HCEC 1CT (cell line): ENCODE measurements around the gene FHL2.

Experiments
- DNase-seq: peaks from one replicate; pipeline ENCODE4 v3.0.0-alpha.2; 2017

Gene FHL2

GRCh38 chr2:105397025-105397722 is 1.7 kb downstream of the FHL2 start:
- peak; percentile 42 for DNase-seq

GRCh38 chr2:105396254-105397024 is 2.4 kb downstream of the FHL2 start:
- DNase-seq: peak; percentile 98

- no peak for DNase-seq
Measured at GRCh38 chr2:105395691-105396090, 3.2 kb downstream of the FHL2 start.

- no peak for DNase-seq
Measured at GRCh38 chr2:105394951-105395611, 3.8 kb downstream of the FHL2 start.

GRCh38 chr2:105393373-105394055 is 5.3 kb downstream of the FHL2 start:
- DNase-seq: no peak

GRCh38 chr2:105391763-105392662 is 6.8 kb downstream of the FHL2 start:
- no peak for DNase-seq

GRCh38 chr2:105391058-105391627 is 7.7 kb downstream of the FHL2 start:
- DNase-seq: peak; percentile 82

- no peak for DNase-seq
Measured at GRCh38 chr2:105390454-105390853, 8.4 kb downstream of the FHL2 start.

- peak; percentile 95 for DNase-seq
Measured at GRCh38 chr2:105388971-105389381, 9.9 kb downstream of the FHL2 start.

GRCh38 chr2:105387225-105387624 is 11.6 kb downstream of the FHL2 start:
- DNase-seq: peak; percentile 26

- DNase-seq: no peak
Measured at GRCh38 chr2:105385731-105386540, 12.9 kb downstream of the FHL2 start.

- DNase-seq: no peak
Measured at GRCh38 chr2:105384861-105385260, 14.0 kb downstream of the FHL2 start.

GRCh38 chr2:105384216-105384615 is 14.6 kb downstream of the FHL2 start:
- DNase-seq: no peak

GRCh38 chr2:105383432-105384166 is 15.3 kb downstream of the FHL2 start:
- no peak for DNase-seq

GRCh38 chr2:105382177-105382576 is 16.7 kb downstream of the FHL2 start:
- no peak for DNase-seq

GRCh38 chr2:105381101-105381668 is 17.7 kb downstream of the FHL2 start:
- DNase-seq: no peak

- DNase-seq: peak; percentile 20
Measured at GRCh38 chr2:105380432-105381100, 18.3 kb downstream of the FHL2 start.

- no peak for DNase-seq
Measured at GRCh38 chr2:105379741-105380186, 19.1 kb downstream of the FHL2 start.

- no peak for DNase-seq
Measured at GRCh38 chr2:105378921-105379383, 19.9 kb downstream of the FHL2 start.
